LHCN-M2 (cell line): ENCODE data around the gene UTS2R. TPM values are rescaled to one million over a fixed set of nuclear protein-coding genes. Genes with fewer than 3 reads are reported as not detected.

Source experiments
- DNase-seq: peaks from one replicate; pipeline ENCODE4 v3.0.0-alpha.2; 2012; ENCODE audit warnings: low read depth
- polyA plus RNA-seq: library from polyadenylated mRNA; unstranded; fragments of >200 nt; gene quantifications from one replicate; pipeline ENCODE4 v1.2.1, GENCODE V29; 2012; ENCODE audit warnings: missing spikeins
- total RNA-seq: library from RNA; depleted of rRNA; stranded (reverse); fragments of >200 nt; gene quantifications from 2 replicates; pipeline ENCODE4 v1.2.3, GENCODE V29; 2014; rRNA removed

Gene UTS2R
- total RNA-seq = 0.11 TPM in 1 of 2 replicates, not detected in the other
- polyA plus RNA-seq = 0.27 TPM

- DNase-seq = no peak
Measured at GRCh38 chr17:82371333-82372248, at the start of gene UTS2R. TSS of gene UTS2R (plus strand) at chr17:82371765. CDS start at chr17:82374325, 2,560 bp downstream.

- no peak for DNase-seq
Measured at GRCh38 chr17:82321947-82322466, 49.6 kb upstream of the UTS2R start.

GRCh38 chr17:82322526-82323453 lies 48.8 kb upstream of the UTS2R start:
- DNase-seq = no peak

GRCh38 chr17:82323514-82324234 lies 47.9 kb upstream of the UTS2R start:
- DNase-seq = no peak

DNA sequence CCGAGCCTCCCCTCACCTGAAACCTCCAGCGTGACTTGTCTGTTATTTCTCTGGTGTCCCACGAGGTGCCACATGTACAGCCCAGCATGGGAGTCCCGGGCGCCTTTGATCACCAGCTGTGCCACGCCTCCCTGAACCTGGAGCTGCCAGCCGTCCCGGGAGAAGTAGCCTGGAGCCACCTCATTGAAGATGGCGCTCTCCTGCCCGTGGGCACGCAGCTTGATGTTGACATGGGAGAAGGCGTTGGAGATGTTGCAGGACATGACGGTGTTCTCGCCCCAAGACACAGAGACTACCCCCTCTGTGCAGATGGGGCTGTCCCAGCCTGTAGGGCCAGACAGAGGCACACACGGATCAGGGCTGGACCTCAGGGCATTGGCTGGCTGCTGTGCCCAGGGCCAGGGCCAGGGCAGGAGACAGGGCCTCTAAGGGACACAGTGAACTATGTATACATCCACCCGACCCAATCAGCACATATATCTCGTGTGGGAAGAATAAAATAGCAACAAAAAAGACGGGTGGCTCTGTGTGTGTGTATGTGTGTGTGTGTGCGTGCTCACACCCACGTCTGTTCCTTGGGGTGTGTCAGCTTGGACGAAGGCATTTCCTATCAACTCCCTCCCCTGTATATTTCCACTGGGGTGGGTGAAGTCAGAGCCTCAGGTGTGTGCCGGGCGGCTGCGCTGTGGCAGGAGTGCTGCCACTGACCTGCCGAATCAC lies 46.8 kb upstream of the UTS2R start:
- no peak for DNase-seq

GRCh38 chr17:82325286-82326180 lies 46.0 kb upstream of the UTS2R start:
- no peak for DNase-seq

DNA sequence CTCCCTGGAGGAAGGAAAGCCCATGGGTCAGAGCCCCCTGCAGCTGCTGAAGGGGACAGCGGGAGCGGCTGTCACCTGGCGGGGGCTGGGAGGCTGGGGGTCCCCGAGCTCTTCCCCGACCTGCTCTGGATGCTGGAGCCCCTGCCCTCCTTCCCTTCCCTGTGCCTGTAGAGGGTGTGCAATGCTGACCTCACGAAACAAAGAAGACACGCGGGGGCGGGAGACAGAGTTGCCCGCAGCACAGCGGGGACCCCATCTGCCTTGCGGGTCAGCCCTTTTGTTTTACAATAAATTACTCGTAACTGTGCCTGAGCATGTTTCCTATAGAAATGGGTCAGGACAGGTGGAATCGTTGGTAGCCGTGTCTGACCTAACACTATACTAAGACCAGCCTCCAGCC lies 44.3 kb upstream of the UTS2R start:
- no peak for DNase-seq

DNA sequence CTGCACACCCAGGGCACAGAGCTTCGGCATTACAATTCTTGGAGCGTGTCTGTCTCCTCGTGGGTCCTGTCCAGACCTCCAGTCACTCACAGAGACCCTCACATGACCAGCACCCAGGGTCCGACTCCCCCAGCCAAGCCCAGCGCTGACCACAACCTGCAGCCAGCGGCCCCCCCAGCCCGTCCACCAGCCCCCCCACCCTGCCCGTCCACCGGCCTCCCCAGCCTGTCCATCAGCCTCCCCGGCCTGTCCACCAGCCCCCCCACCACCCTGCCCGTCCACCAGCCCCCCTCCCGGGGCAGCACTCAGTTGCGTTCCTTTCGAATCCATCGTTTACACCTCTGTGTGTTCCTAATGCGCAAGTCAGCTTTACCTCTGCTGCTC lies 43.8 kb upstream of the UTS2R start:
- DNase-seq = no peak

DNA sequence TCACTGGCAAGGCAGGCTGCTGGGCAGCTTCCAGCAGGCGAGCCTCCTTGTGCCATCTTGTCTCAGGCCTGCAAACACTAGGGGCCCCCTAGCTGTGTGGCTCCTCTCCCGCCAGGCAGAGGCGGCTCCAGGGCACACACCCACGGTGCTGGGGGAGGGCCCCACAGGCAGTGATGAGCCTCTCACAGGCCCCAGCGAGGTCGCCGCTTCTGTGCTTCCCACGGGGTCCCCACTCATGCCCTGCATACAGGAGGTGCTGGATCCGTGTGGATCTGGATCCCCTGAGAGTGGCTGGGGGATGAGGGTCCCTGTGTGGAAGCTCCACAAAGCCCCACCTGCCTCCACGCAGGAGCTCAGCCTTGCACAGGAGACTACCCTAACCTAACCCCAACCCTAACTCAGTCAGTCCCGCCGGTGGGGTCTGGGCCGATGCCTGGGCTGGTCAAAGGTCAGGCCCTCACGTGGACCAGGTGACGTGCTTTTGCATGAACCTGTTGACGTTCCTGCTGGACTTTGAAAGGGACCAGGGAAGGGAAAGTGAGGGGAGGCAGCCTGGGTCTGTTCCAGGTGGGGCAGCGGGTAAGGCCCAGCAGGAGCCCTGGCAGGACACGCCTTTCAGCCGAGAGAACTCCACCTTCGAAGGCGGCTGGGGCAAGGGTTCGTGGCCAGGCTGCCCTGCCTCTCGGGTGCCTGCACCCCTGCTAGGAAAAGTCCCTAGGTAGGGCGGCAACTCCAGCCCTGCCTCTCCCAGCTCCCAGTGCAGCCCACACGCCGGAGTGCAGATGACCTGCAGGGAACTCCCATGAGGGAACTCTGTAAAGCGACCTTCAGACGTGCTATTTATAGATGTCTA lies 43.2 kb upstream of the UTS2R start:
- no peak for DNase-seq

DNA sequence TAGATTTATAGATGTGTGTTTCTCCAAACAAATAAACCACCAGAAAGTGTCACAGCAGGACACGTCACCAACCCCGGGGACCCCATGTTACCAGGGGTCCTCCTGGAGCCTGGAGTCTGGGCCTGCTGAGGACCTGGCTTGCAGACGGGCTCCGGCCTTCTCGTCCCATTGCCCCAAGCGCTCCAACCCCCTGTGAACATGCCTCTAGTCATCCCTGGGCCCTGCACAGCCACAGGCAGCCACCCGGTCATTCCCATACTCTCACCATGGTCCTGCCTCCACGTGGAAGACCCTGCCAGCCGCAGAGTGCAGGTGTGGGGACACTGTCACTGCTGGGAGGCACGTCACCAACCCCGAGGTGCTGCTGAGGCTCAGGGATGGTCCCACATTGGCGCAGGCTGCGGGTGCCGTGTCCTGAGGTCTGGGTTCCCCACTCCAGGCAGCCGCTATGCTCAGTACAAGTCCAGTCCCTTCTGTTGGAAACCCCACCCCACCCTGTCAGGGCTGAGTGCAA lies 42.5 kb upstream of the UTS2R start:
- no peak for DNase-seq

GRCh38 chr17:82329683-82330321 lies 41.8 kb upstream of the UTS2R start:
- no peak for DNase-seq

- peak; percentile 93 for DNase-seq
Measured at GRCh38 chr17:82330322-82331239, 41.0 kb upstream of the UTS2R start.

DNA sequence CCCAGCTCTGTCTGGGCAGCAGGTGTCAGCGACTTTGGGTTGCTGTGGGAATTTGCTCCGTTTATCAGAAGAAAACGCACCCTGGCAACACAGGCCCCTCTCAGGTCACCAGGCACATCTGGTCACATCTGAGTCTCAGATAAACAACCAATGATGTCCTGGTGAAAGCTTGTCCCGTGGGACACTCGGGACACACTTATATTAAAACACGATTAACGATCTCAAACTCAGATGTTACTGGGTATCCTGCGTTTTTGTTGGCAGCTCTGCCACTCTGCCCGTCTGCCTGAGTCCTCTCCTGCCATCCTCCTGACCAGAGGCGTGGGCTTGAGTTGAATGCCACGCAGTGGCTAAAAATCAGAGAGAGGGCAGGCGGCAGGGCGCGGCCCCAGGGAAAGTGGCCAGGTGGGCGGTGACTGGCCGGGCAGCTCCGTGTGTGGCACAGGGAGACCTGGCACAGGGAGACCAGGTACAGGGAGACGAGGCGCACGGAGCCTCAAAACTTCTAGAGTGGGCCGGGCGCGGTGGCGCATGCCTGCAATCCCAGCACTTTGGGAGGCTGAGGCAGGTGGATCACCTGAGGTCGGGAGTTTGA lies 40.1 kb upstream of the UTS2R start:
- DNase-seq = no peak

DNA sequence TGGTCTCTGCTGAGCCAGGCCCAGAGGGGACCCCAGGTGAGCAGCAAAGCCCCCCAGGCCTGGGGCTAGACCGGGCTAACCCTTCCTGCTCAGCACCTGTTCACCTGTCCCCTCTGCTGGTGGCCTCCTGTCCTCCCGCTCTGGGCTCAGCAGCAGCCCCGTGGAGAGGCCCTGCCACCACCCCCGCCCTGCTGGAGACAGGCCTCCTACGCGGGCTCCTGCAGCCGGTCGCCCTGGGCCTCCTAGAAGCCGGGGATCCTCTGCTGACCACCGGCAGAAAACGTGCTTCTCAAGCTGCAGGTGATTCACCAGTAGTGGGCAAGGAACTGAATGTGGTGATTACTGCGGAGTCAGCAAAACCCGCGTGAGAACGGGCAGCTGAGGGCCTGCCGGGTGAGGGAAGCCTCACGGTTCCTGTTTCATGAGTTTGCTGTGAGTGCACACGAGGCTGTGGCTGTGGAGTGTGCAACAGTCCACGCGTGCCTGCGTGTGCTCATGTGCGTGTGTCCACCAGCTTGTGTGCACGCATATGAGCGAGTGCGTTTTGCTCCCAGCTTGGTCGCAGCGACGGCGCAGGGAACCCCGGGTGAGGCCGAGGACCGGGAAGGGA lies 38.8 kb upstream of the UTS2R start:
- DNase-seq = peak; percentile 66

DNA sequence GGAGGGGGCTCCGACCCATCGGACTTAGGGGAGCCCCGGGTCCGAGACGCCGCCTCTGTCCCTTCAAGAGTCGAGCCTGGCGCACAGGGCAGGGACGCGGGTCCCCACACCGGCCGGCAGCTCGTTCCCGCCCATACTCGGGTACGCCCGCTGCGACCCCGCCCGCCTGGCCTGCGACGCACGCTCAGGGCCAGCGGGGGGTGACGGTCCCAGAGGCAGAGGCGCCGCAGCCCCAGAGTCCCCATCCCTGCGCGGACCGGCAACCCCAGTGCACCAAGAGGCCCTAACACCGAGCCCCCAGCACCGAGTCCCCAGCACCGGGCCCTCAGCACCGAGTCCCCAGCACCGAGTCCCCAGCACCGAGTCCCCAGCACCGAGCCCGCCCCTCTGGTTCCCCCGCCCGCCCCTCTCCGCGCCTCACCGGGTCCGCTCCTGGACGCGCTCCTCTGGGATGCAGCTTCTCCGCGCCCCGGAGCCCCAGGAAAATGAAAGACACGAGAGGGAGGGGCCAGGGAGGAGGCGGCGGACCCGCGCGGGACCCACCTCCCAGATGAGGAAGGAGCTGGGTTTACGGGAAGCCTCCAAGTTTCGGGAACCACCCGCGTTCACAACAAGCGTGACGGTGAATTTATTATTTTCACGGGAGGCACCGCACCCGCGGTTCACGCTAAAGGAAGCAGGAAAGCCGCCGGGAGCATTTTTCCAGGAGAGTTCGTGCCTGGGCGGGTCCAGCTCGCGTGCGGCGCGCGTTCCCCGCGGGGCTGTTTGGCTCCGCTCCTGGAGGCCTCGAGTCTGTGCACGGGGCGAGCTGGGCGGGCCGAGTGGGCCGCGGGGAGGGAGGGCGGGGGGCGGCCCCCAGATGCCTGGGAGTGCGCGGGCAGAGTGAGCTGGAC lies 38.0 kb upstream of the UTS2R start, which contains the start of gene SECTM1:
TSS of gene SECTM1 (minus strand) at position 488 of the 893 bp plus-strand sequence. CDS start 6,526 bp downstream, outside the sequence.
- peak; percentile 57 for DNase-seq
